H9 (cell line): ENCODE data around the gene KATNA1. TPM values are rescaled to one million over a fixed set of nuclear protein-coding genes. Genes with fewer than 3 reads are reported as not detected.

Experiments used
- DNase-seq: peaks from one replicate; pipeline ENCODE4 v3.0.0-alpha.2; 2017
- H2AFZ ChIP-seq: one replicate; pipeline ENCODE4 v1.6.1; 2013; ENCODE audit warnings: mild to moderate bottlenecking, low read length, control low read depth, moderate library complexity
- H2AK5ac ChIP-seq: 2 replicates; pipeline ENCODE4 v1.6.1; 2013; ENCODE audit warnings: low read length, control low read depth, mixed read lengths; ENCODE audit not compliant: insufficient read length
- H2BK120ac ChIP-seq: one replicate; pipeline ENCODE4 v1.6.1; 2013; ENCODE audit warnings: low read depth, mild to moderate bottlenecking, low read length, control low read depth, inconsistent platforms; ENCODE audit not compliant: poor library complexity, severe bottlenecking
- H2BK12ac ChIP-seq: 2 replicates; pipeline ENCODE4 v1.6.1; 2013; ENCODE audit warnings: low read length, control low read depth, mixed read lengths, low read depth; ENCODE audit not compliant: insufficient read length
- H2BK15ac ChIP-seq: 2 replicates; pipeline ENCODE4 v1.6.1; 2013; ENCODE audit warnings: low read depth, low read length, control low read depth
- H2BK20ac ChIP-seq: one replicate; pipeline ENCODE4 v1.6.1; 2013; ENCODE audit warnings: low read depth, mild to moderate bottlenecking, low read length, control low read depth, inconsistent platforms; ENCODE audit not compliant: poor library complexity, severe bottlenecking
- H2BK5ac ChIP-seq: 2 replicates; pipeline ENCODE4 v1.6.1; 2013; ENCODE audit warnings: low read length, control low read depth, mixed read lengths; ENCODE audit not compliant: insufficient read length
- H3K14ac ChIP-seq: 2 replicates; pipeline ENCODE4 v1.6.1; 2013; ENCODE audit warnings: low read length, control low read depth; ENCODE audit not compliant: insufficient read depth
- H3K18ac ChIP-seq: 2 replicates; pipeline ENCODE4 v1.6.1; 2013; ENCODE audit warnings: low read depth, mild to moderate bottlenecking, mixed read lengths, low read length, control low read depth; ENCODE audit not compliant: insufficient read length
- H3K23ac ChIP-seq: 2 replicates; pipeline ENCODE4 v1.6.1; 2013; ENCODE audit warnings: low read length, control low read depth, mixed read lengths, low read depth; ENCODE audit not compliant: insufficient read length
- H3K23me2 ChIP-seq: 2 replicates; pipeline ENCODE4 v1.6.1; 2013; ENCODE audit warnings: low read depth, mild to moderate bottlenecking, mixed read lengths, low read length, control low read depth; ENCODE audit not compliant: insufficient read length, poor library complexity, severe bottlenecking
- H3K27ac ChIP-seq: 2 replicates; pipeline ENCODE4 v1.5.1; 2013; ENCODE audit warnings: low read length, control low read depth, mixed read lengths, low read depth; ENCODE audit not compliant: insufficient read length
- H3K27me3 ChIP-seq: 2 replicates; pipeline ENCODE4 v1.6.1; 2013; ENCODE audit warnings: low read length, control low read depth, inconsistent platforms; ENCODE audit not compliant: insufficient read depth
- H3K4ac ChIP-seq: 2 replicates; pipeline ENCODE4 v1.6.1; 2013; ENCODE audit warnings: low read depth, mild to moderate bottlenecking, control low read depth, inconsistent platforms, low read length, moderate library complexity
- H3K4me1 ChIP-seq: 2 replicates; pipeline ENCODE4 v1.6.1; 2013; ENCODE audit warnings: low read length, control low read depth, inconsistent platforms; ENCODE audit not compliant: insufficient read depth
- H3K4me2 ChIP-seq: 2 replicates; pipeline ENCODE4 v1.6.1; 2013; ENCODE audit warnings: low read length, control low read depth, mixed read lengths; ENCODE audit not compliant: insufficient read length, insufficient read depth
- H3K56ac ChIP-seq: 2 replicates; pipeline ENCODE4 v1.6.1; 2013; ENCODE audit warnings: low read depth, mild to moderate bottlenecking, mixed read lengths, low read length, control low read depth; ENCODE audit not compliant: insufficient read length
- H3K79me1 ChIP-seq: 2 replicates; pipeline ENCODE4 v1.6.1; 2013; ENCODE audit warnings: low read depth, mild to moderate bottlenecking, moderate library complexity, low read length, control low read depth, inconsistent platforms; ENCODE audit not compliant: insufficient read depth, poor library complexity, severe bottlenecking
- H3K79me2 ChIP-seq: 2 replicates; pipeline ENCODE4 v1.6.1; 2013; ENCODE audit warnings: low read length, control low read depth, inconsistent platforms; ENCODE audit not compliant: insufficient read depth
- H3K9ac ChIP-seq: 2 replicates; pipeline ENCODE4 v1.6.1; 2013; ENCODE audit warnings: low read length, control low read depth, mixed read lengths; ENCODE audit not compliant: insufficient read length; ENCODE audit errors: extremely low read depth
- H3K9me3 ChIP-seq: one replicate; pipeline ENCODE4 v1.6.1; 2013; ENCODE audit warnings: low read depth, low read length, inconsistent platforms; ENCODE audit not compliant: control insufficient read depth
- H3T11ph ChIP-seq: one replicate; pipeline ENCODE4 v1.6.1; 2013; ENCODE audit warnings: mild to moderate bottlenecking, low read length, control low read depth, inconsistent platforms
- H4K20me1 ChIP-seq: one replicate; pipeline ENCODE4 v1.6.1; 2013; ENCODE audit not compliant: control insufficient read depth, insufficient read length, insufficient read depth
- H4K5ac ChIP-seq: 2 replicates; pipeline ENCODE4 v1.6.1; 2013; ENCODE audit warnings: low read depth, mild to moderate bottlenecking, mixed read lengths, low read length, control low read depth; ENCODE audit not compliant: insufficient read length
- H4K8ac ChIP-seq: replicated peaks from 2 replicates; pipeline ENCODE4 v1.6.1; 2013; ENCODE audit warnings: low read length, control low read depth, mixed read lengths, low read depth; ENCODE audit not compliant: insufficient read length
- H4K91ac ChIP-seq: 2 replicates; pipeline ENCODE4 v1.6.1; 2013; ENCODE audit warnings: low read depth, mild to moderate bottlenecking, moderate library complexity, mixed read lengths, low read length, control low read depth; ENCODE audit not compliant: insufficient read length
- H3K27ac Mint-ChIP-seq, 3 experiments: 2 replicates in 2 of 3; 3 replicates in 1 of 3; pipeline ENCODE4 v1.8.0; 2020 to 2021; ENCODE audit warnings: mixed read lengths in 3 of 3, mild to moderate bottlenecking in 1 of 3, moderate library complexity in 1 of 3
- H3K27me3 Mint-ChIP-seq: 2 replicates; pipeline ENCODE4 v1.8.0; 2021; ENCODE audit warnings: low read depth, mild to moderate bottlenecking, moderate library complexity, mixed read lengths
- H3K36me3 Mint-ChIP-seq, 3 experiments: 2 replicates in 2 of 3; 3 replicates in 1 of 3; pipeline ENCODE4 v1.8.0; 2020 to 2021; ENCODE audit warnings: low read depth in 3 of 3, mixed read lengths in 3 of 3; ENCODE audit not compliant: insufficient read depth in 1 of 3
- H3K4me1 Mint-ChIP-seq, 2 experiments: 2 replicates each; pipeline ENCODE4 v1.8.0; 2020; ENCODE audit warnings: mixed read lengths in 2 of 2
- H3K4me3 Mint-ChIP-seq, 2 experiments: 2 replicates in 1 of 2; 3 replicates in 1 of 2; pipeline ENCODE4 v1.8.0; 2020 to 2021; ENCODE audit warnings: mild to moderate bottlenecking in 2 of 2, mixed read lengths in 2 of 2, moderate library complexity in 1 of 2
- H3K9me3 Mint-ChIP-seq, 2 experiments: 2 replicates in 1 of 2; 3 replicates in 1 of 2; pipeline ENCODE4 v1.8.0; 2020; ENCODE audit warnings: mild to moderate bottlenecking in 2 of 2, mixed read lengths in 2 of 2, moderate library complexity in 1 of 2
- WGBS: extraction: QIAGEN DNeasy Blood & Tissue Kit; methylation state at CpG from one replicate; pipeline ENCODE4 v1.1.7; 2013; ENCODE audit warnings: missing lambda C conversion rate, low lambda C conversion rate, mixed read lengths; ENCODE audit not compliant: insufficient read length; ENCODE audit errors: extremely low coverage; 5-methylcytosine and 5-hydroxymethylcytosine counted together
- total RNA-seq: library from RNA; stranded (reverse); gene quantifications from 2 replicates; pipeline ENCODE4 v1.2.1, GENCODE V29; 2021
- TF ChIP-seq, protein P1 (sequence below): fragments of 200-600 bp; sonication (generic); conservative IDR thresholded peaks from 3 replicates; pipeline ENCODE4 v1.8.0; 2021; ENCODE audit warnings: antibody characterized with exemption, mild to moderate bottlenecking

Gene KATNA1
- total RNA-seq, 1 experiment from 2014 or later, result 18.3 TPM

DNA sequence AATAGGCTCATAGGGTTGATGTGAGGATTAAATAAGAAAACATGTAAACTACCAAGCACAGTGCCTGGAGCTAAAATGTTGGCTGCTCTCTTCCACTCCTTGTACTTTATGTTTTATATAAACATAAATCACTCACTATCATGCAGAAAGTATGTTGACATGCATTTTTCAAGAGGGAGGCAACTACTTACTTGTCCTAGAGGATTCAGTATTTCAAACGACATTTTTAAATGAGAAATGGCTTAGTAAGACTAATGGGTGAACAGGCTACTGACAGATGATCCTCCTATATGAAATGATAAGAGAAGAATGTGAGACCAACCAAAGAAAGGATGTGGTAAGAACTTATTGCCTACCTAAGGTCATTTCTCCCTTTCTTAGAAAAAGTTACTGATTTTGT, 48.4 kb upstream of the KATNA1 start:
- no peaks in the 10 kb centered on the region for H3K9me3 ChIP-seq
- Mint-ChIP-seq H3K36me3 (peaks cover 12 to 35% (median 27%) of the 10 kb centered on the region in 3 experiments; a peak in 6 of 7 replicates), H3K4me3 (no peak overlapping the region), H3K27me3 (no peaks in the 10 kb centered on the region), H3K9me3 (no peaks in the 10 kb centered on the region), H3K4me1 (peaks cover 11 to 12% of the 10 kb centered on the region in 2 experiments), H3K27ac (no peak overlapping the region)
- no peak overlapping the region for H2BK20ac ChIP-seq
- H3K4ac ChIP-seq, result no peak overlapping the region
- TF ChIP-seq, protein P1, sequence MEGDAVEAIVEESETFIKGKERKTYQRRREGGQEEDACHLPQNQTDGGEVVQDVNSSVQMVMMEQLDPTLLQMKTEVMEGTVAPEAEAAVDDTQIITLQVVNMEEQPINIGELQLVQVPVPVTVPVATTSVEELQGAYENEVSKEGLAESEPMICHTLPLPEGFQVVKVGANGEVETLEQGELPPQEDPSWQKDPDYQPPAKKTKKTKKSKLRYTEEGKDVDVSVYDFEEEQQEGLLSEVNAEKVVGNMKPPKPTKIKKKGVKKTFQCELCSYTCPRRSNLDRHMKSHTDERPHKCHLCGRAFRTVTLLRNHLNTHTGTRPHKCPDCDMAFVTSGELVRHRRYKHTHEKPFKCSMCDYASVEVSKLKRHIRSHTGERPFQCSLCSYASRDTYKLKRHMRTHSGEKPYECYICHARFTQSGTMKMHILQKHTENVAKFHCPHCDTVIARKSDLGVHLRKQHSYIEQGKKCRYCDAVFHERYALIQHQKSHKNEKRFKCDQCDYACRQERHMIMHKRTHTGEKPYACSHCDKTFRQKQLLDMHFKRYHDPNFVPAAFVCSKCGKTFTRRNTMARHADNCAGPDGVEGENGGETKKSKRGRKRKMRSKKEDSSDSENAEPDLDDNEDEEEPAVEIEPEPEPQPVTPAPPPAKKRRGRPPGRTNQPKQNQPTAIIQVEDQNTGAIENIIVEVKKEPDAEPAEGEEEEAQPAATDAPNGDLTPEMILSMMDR, result no peak
- H4K91ac ChIP-seq, result no peak overlapping the region
- no peak overlapping the region for H4K5ac ChIP-seq
- H3K14ac ChIP-seq, result no peak overlapping the region
- no peak overlapping the region for H2BK12ac ChIP-seq
- no peak overlapping the region for H3K4me2 ChIP-seq
- no peak overlapping the region for H4K8ac ChIP-seq
- H3K9ac ChIP-seq, result no peak overlapping the region
- no peak overlapping the region for H2BK120ac ChIP-seq
- WGBS, result no CpG with 5 or more reads among the region's 1 CpG
- no peak overlapping the region for H3T11ph ChIP-seq
- no peak overlapping the region for H2BK15ac ChIP-seq
- H3K23ac ChIP-seq, result no peak overlapping the region
- H3K18ac ChIP-seq, result no peak overlapping the region
- no peak overlapping the region for H2AK5ac ChIP-seq
- no peaks in the 10 kb centered on the region for H3K23me2 ChIP-seq
- no peak overlapping the region for H2BK5ac ChIP-seq
- H3K79me1 ChIP-seq, result peaks cover 8% of the 10 kb centered on the region
- H3K79me2 ChIP-seq, result peaks cover 11% of the 10 kb centered on the region; the same call in 1 of the 2 replicates
- H2AFZ ChIP-seq, result no peak overlapping the region
- no peaks in the 10 kb centered on the region; the same call in 1 of the 2 replicates for H3K4me1 ChIP-seq
- H3K27ac ChIP-seq, result no peak overlapping the region
- no peak for DNase-seq
- no peaks in the 10 kb centered on the region for H4K20me1 ChIP-seq
- no peak overlapping the region for H3K56ac ChIP-seq
- H3K27me3 ChIP-seq, result no peaks in the 10 kb centered on the region
